GM19238 (cell line): ENCODE data around the gene KIF26B.

ENCODE experiments used
- DNase-seq: peaks from one replicate; pipeline ENCODE4 v3.0.0; 2011; ENCODE audit warnings: low spot score; ENCODE audit not compliant: insufficient read length

The KIF26B gene

GRCh38 chr1:245169376-245169775 is 14.6 kb downstream of the KIF26B start:
- no peak for DNase-seq

DNA sequence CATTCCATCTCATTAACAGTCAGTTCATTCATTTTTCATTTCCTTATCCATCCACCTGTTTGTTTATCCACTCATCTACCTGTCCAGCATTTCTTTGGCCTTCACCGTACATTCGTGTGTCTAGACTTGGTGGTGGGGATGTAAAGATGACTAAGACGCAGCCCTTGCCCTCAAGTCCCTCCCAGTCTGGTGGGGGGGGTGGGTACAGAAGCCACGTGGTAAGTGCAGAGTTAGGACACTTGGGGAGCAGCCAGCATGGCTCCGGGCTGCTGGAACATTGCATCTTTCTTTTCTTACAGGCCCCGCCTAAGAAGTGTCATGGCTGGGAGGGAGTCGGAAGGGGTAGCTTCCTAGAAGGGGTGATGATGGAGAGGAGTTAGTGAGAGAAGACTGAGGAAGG is 17.2 kb downstream of the KIF26B start:
- DNase-seq, result no peak

DNA sequence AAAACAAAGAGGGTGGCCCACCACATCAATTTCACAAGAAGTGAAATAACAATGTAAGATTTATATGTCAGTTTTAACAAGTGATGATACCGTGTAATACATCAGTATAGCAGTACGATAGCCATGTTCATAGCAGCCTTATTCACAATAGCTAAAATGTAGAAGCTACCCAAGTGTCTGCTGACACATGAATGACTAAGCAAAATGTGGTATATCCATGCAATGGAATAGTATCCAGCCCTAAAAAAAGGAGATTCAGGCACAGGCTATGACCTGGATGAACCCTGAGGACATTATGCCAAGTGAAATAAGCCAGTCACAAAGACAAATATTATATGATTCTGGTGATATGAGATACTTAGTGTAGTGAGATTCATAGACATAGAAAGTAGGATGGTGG is 18.0 kb downstream of the KIF26B start:
- no peak for DNase-seq

GRCh38 chr1:245173446-245174211 is 18.8 kb downstream of the KIF26B start:
- no peak for DNase-seq

GRCh38 chr1:245177071-245177900 is 22.5 kb downstream of the KIF26B start:
- no peak for DNase-seq

- no peak for DNase-seq
Observed at GRCh38 chr1:245179706-245180105, 24.9 kb downstream of the KIF26B start.

- DNase-seq, result no peak
Observed at GRCh38 chr1:245180496-245181157, 25.8 kb downstream of the KIF26B start.

DNA sequence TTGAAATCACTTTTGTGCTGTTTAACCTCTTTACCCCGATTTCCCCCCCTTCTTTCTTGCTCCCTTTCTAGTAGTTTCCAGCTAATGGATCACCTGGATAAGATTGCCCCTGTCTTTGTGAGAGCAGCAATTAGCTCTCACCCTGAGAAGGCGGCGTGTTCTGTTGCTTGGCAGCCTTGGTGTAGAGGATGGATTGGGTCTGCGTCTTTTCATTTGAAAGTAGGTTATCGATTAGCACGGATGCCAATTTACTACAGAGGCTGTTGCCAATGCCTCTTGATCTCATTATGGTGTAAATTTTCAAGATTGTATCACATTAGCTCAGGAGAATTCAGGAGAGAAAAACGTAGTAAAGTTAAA is 26.4 kb downstream of the KIF26B start:
- no peak for DNase-seq

DNA sequence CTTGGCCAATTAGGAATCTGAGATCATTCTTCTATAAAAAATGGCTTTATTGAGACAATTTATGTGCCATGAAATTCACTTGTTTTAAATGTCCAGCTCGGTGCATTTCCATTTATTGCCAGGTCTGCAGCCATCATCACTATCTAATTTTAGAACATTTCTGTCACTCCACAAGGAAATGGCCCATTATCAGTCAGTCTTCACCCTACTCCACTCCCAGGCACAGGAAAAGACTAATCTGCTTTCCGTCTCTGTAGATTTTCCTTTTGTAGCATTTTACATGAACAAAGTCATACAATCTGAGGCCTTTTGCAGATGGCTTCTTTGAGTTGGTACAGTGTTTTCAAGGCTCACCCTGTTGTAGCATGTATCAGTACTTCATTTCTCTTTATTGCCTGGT is 27.2 kb downstream of the KIF26B start:
- DNase-seq, result no peak

- no peak for DNase-seq
Observed at GRCh38 chr1:245183429-245183828, 28.6 kb downstream of the KIF26B start.

DNA sequence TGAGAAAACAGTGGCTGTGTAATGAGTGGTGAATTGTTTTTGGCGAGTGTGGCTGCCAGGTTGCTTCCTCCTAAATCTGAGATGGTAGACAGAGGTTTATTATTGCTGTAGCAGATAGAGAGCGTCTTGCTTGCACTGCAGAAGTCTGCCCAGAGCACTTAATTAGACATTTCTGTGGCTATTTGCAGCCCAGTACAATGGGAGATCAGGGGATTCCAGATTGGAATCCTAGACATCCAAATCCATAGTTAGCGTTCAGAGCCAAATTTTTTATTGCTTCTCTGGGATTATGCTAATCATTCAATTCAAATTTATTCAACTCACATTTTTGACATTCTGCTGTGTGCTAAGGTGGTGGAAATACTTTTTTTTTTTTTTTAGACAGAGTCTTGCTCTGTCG is 30.0 kb downstream of the KIF26B start:
- DNase-seq, result no peak

DNA sequence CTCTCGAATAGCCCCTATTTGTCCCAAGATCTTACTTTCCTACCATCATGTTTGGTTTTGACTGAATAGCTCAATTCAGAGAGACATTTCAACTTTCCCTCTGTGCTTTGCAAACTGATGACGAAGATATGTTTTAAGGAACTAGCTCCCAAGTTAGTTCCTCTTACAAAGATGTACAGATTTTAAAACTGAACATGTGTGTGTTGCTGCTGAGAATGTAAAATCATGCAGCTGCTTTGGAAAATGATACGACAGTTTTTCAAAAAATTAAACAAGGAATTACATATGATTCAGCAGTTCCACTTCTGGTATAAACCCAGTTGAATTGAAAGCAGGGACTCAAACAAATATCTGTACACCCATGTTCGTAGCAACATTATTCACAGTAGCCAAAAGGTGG is 33.6 kb downstream of the KIF26B start:
- DNase-seq, result no peak

DNA sequence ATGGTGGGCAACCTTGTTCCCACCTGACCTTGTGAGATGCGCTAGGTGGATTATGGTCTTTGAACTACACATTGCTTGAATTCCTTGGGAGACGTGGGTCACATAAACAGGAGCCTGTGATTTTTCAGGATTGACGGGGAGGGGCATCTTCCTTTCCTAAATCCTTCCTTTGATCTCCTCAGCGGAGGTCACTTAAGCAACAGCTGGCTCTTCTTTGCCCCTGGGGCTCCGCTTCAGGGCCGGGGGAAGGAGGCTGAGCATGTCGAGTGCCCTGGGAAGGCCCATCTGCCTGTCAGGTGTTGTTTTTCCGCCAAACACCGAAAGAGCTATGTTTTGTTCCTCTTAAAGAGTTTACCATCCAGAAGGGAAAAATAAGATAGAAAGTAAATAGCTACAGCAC is 40.6 kb downstream of the KIF26B start:
- no peak for DNase-seq

- no peak for DNase-seq
Observed at GRCh38 chr1:245197121-245197520, 42.3 kb downstream of the KIF26B start.

DNA sequence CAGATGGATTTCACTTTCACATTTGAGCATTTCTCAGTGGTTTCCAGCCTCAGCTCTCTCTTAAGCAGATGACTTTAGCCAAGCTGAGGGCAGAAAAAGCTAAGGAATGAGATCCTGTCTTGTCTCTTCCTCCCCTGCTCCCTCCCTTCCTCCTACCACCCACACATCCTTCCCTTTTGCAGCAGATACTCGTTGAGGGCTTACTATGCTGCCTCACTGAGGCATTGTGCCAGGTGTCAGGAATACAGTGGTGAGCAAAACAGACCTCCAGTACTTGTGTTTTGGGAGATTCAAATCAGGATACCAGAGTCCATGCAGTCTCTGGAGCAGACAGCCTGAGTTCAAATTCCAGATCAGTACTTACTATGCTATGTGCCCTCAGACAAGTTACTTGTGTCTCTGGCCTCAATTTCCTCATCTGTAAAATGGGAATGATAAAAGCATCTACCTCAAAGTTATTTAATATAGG is 43.2 kb downstream of the KIF26B start:
- no peak for DNase-seq

DNA sequence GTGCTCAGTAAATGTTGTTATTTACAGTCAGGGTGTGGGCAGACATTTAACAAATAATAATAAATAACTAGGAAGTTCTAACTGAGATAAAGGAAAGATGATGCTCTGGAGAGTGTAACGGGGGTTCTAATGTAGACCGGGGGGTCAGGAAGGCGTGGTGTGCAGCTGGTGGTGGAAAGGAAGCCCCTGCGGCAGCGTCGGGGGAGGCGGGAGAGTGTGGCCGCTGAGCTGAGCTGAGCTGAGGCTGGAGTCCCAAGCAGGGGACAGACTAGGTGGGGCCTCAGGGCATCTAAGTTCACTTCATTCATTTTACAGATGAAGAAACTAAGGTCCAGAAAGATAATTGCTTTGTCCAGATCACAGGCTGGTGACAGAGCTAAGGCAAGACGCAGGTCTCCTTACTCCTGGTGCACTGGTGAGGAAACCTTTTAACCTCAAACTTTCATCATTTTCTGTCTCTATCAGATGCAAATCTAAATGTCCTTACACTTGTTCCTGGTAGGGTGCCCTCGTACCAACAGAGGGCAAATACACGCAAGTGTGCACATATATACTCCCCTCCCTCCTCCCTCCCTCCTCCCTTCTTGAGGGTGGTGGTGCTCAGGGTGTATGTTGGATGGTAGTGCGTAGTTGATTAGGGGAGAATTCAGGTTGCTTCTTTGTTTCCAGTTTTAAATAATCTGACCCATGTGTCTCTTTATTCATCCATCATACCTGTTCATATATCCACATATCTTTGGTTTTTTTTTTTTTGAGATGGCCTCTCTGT is 44.1 kb downstream of the KIF26B start:
- no peak for DNase-seq

GRCh38 chr1:245200146-245200545 is 45.4 kb downstream of the KIF26B start:
- no peak for DNase-seq

- DNase-seq, result no peak
Observed at GRCh38 chr1:245201201-245201600, 46.4 kb downstream of the KIF26B start.

GRCh38 chr1:245201827-245202226 is 47.0 kb downstream of the KIF26B start:
- DNase-seq, result no peak

DNA sequence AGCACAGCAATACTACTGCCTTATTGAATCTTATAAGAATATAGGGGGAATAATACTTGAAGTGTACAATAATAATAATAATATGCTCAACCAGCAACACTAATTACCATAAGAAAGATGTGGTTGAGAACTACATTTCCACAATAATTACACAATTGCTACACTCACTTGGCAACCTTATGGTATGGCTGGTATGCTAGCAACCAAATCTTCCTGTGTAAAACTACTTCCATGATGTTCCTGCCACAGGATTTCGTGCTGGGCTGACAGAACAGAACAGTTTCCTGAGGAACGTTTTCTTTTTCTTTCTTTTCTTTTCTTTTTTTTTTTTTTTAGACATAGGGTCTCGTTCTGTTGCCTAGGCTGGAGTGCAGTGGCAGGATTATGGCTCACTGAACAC is 50.6 kb downstream of the KIF26B start:
- no peak for DNase-seq

GRCh38 chr1:245205864-245206263 is 51.1 kb downstream of the KIF26B start:
- no peak for DNase-seq
